GM12864 (cell line): ENCODE data around the gene RAF1.
"Not testable (repeated sequence)": the region's sequence is repeated elsewhere in the genome, so short reads cannot be mapped to it uniquely, and the experiment has no call there.

Experiments used
- DNase-seq: peaks from one replicate; pipeline ENCODE4 v3.0.0-alpha.2; 2011; ENCODE audit warnings: low read depth
- H3K4me3 ChIP-seq: 2 replicates; pipeline ENCODE4 v1.5.1; 2011; ENCODE audit warnings: mild to moderate bottlenecking, low read depth, low read length, control low read depth
- CTCF ChIP-seq: IDR thresholded peaks from 2 replicates; pipeline ENCODE4 v1.5.1; 2011; ENCODE audit warnings: low read depth, mild to moderate bottlenecking, moderate library complexity, low read length, control low read depth, inconsistent platforms; ENCODE audit errors: missing control alignments

RAF1 gene

GRCh38 chr3:12656193-12656592 lies 7.7 kb downstream of the RAF1 start:
- TF ChIP-seq CTCF: no peak
- DNase-seq: no peak
- H3K4me3 ChIP-seq: no peak overlapping the region

- no peak overlapping the region for H3K4me3 ChIP-seq
- DNase-seq: no peak
- TF ChIP-seq CTCF: no peak
Observed at GRCh38 chr3:12655701-12656100, 8.2 kb downstream of the RAF1 start.

- no peak for DNase-seq
- no peak overlapping the region for H3K4me3 ChIP-seq
- no peak for TF ChIP-seq CTCF
Observed at GRCh38 chr3:12653747-12654146, 10.2 kb downstream of the RAF1 start.

GRCh38 chr3:12648384-12648959 lies 15.4 kb downstream of the RAF1 start:
- H3K4me3 ChIP-seq: no peak overlapping the region
- DNase-seq: peak; percentile 78
- TF ChIP-seq CTCF: no peak

- no peak for DNase-seq
- no peak overlapping the region for H3K4me3 ChIP-seq
- no peak for TF ChIP-seq CTCF
Observed at GRCh38 chr3:12644331-12644937, 19.5 kb downstream of the RAF1 start.

- no peak overlapping the region for H3K4me3 ChIP-seq
- TF ChIP-seq CTCF: no peak
- DNase-seq: no peak
Observed at GRCh38 chr3:12643724-12644123, 20.2 kb downstream of the RAF1 start.

- DNase-seq: no peak
- H3K4me3 ChIP-seq: no peak overlapping the region
- TF ChIP-seq CTCF: no peak
Observed at GRCh38 chr3:12643010-12643380, 20.9 kb downstream of the RAF1 start.

GRCh38 chr3:12640853-12641252 lies 23.1 kb downstream of the RAF1 start:
- not testable (repeated sequence) for H3K4me3 ChIP-seq, DNase-seq
